CD4-positive, alpha-beta memory T cell (primary cell): Measurements from ENCODE around the gene CARM1. TPM values are rescaled to one million over a fixed set of nuclear protein-coding genes. Genes with fewer than 3 reads are reported as not detected.
"Not testable (repeated sequence)": the region's sequence is repeated elsewhere in the genome, so short reads cannot be mapped to it uniquely, and the experiment has no call there.

ENCODE experiments used
- CTCF ChIA-PET: fragments of 350-600 bp; sonication (Branson Sonifier 250); formaldehyde crosslinking; loops from one replicate; lab custom pipeline; 2021; ENCODE audit warnings: inconsistent platforms; ENCODE audit not compliant: partially characterized antibody; lab: Charles Lee
- POLR2A ChIA-PET: fragments of 350-600 bp; sonication (Branson Sonifier 250); formaldehyde crosslinking; loops from one replicate; lab custom pipeline; 2021; ENCODE audit not compliant: partially characterized antibody; lab: Charles Lee
- DNase-seq, 5 donors: peaks; one replicate each; pipeline versions ENCODE4 v3.0.0 to v3.0.0-alpha.2; 2020 to 2022; ENCODE audit warnings: mixed read lengths in 1 of 5
- H3K27ac ChIP-seq: one replicate; pipeline ENCODE4 v1.7.0; 2013; ENCODE audit warnings: low read depth, low read length
- H3K27me3 ChIP-seq: 2 replicates; pipeline ENCODE4 v1.7.0; 2013; ENCODE audit warnings: mild to moderate bottlenecking, low read length, moderate library complexity; ENCODE audit not compliant: insufficient read depth
- H3K36me3 ChIP-seq: 2 replicates; pipeline ENCODE4 v1.7.0; 2013; ENCODE audit warnings: mild to moderate bottlenecking, low read length, moderate library complexity; ENCODE audit not compliant: insufficient read depth
- H3K4me1 ChIP-seq: 2 replicates; pipeline ENCODE4 v1.7.0; 2013; ENCODE audit warnings: mild to moderate bottlenecking, low read length, moderate library complexity; ENCODE audit not compliant: insufficient read depth
- H3K4me3 ChIP-seq, 2 donors: one replicate each; pipeline ENCODE4 v1.7.0; 2013; ENCODE audit warnings: low read length in 2 of 2, mild to moderate bottlenecking in 1 of 2
- H3K9me3 ChIP-seq, 2 donors: one replicate each; pipeline ENCODE4 v1.7.0; 2013; ENCODE audit warnings: low read length in 2 of 2, control low read depth in 1 of 2; ENCODE audit not compliant: control insufficient read depth in 1 of 2
- H3K27ac Mint-ChIP-seq, 7 donors: one replicate each; pipeline ENCODE4 v1.8.0; 2020 to 2021; ENCODE audit warnings: mixed read lengths in 7 of 7, mild to moderate bottlenecking in 6 of 7, inconsistent platforms in 3 of 7, moderate library complexity in 3 of 7
- H3K27me3 Mint-ChIP-seq, 2 donors: one replicate each; pipeline ENCODE4 v1.8.0; 2020 to 2021; ENCODE audit warnings: mixed read lengths in 2 of 2
- H3K36me3 Mint-ChIP-seq, 2 donors: one replicate each; pipeline ENCODE4 v1.8.0; 2020 to 2021; ENCODE audit warnings: mixed read lengths in 2 of 2, inconsistent platforms in 1 of 2, mild to moderate bottlenecking in 1 of 2
- H3K4me1 Mint-ChIP-seq, 4 donors: one replicate each; pipeline ENCODE4 v1.8.0; 2020 to 2021; ENCODE audit warnings: mixed read lengths in 4 of 4, mild to moderate bottlenecking in 1 of 4
- H3K4me3 Mint-ChIP-seq, 8 donors: one replicate each; pipeline ENCODE4 v1.8.0; 2020 to 2021; ENCODE audit warnings: mixed read lengths in 8 of 8, mild to moderate bottlenecking in 7 of 8, moderate library complexity in 6 of 8, inconsistent platforms in 3 of 8
- H3K9me3 Mint-ChIP-seq, 8 donors: one replicate each; pipeline ENCODE4 v1.8.0; 2020 to 2021; ENCODE audit warnings: mixed read lengths in 8 of 8, mild to moderate bottlenecking in 5 of 8, inconsistent platforms in 3 of 8, moderate library complexity in 1 of 8
- intact Hi-C: fragments of 100-400 bp; cut with micrococcal nuclease; formaldehyde crosslinking; loops from one replicate; pipeline ENCODE4 v1.15.1; 2023
- polyA plus RNA-seq, 2 donors: library from polyadenylated mRNA; unstranded; fragments of 300-500 nt; fragmentation: Illumina TruSeq; gene quantifications; one replicate each; pipeline ENCODE4 v1.2.3, GENCODE V29; 2021
- total RNA-seq, 2 experiments: library from RNA; stranded (reverse); gene quantifications; one replicate each; pipeline ENCODE4 v1.2.3, GENCODE V29; 2021

Gene CARM1
- total and polyA plus RNA-seq, 4 experiments from 2014 or later = 0.71 to 26.5 (median 13.5) TPM

DNA sequence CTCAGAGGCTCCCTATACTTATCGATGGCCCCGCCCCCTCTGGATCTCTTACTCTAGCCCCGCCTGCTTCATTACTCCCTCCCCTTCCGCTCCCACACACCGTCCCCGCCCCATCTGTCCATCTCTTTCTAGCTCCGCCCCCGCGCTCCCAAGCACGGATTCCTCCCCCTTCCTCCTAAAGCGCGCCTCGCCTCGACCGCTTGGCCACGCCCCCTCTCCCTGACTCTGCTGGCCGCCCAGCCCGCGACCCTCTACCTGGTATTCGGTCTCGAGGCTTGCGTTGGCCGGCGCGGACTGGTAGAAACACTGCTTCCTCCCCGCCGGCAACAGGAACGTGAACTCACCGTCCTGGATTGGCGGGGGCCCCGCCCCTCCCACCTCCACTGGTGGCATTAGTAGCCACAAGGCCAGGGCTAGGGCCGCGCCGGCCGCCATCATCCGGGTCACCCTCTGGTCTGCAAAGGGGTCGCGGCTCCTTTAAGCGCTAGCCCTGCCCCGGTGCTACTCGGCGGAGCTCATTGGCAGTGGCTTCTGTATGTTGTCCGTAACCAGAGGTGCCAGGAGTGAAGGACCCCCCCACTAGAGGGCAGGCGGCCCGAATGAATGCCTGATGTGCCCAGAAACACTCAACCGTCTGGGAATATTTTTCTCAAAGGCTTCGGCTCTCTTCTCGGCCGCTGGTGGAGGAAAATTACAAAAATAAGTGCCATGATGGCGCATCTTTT, 35.4 kb upstream of the CARM1 start, which contains the start of gene TMED1:
Gene TMED1 (minus strand): TSS at position 459 of the 725 bp plus-strand sequence. CDS start 21 bp downstream, at position 438.
- CTCF ChIA-PET = interaction anchor here (0.6 to 6.4 kb wide), 14 partner anchors 10 to 1782 kb away, joined by 3 to 67 read pairs (median 4); partner anchors contain the start of genes CARM1 and DNM2
- Mint-ChIP-seq H3K9me3 (peaks cover 2 to 16% (median 6%) of the 10 kb centered on the region in 8 donors), H3K27ac (peak within 1 kb of the TSS; percentile 99 to 100 (median 100)), H3K4me1 (peaks cover 9 to 21% (median 13%) of the 10 kb centered on the region in 4 donors), H3K4me3 (peak within 1 kb of the TSS; percentile 96 to 100 (median 98)), H3K36me3 (peaks cover 0 to 31% of the 10 kb centered on the region in 2 donors), H3K27me3 (no peaks in the 10 kb centered on the region)
- H3K4me3 ChIP-seq = peak within 1 kb of the TSS; percentile 64 to 89
- POLR2A ChIA-PET = interaction anchor here (0.6 to 2.5 kb wide), 30 partner anchors 9 to 1497 kb away, joined by 3 to 46 read pairs (median 4); partner anchors contain the start of genes CARM1, CCDC159, DNM2 and LDLR
- H3K9me3 ChIP-seq = no peaks in the 10 kb centered on the region
- DNase-seq = peak; percentile 94 to 95 (median 94)
- H3K36me3 ChIP-seq = no peaks in the 10 kb centered on the region
- peak within 1 kb of the TSS; percentile 95 for H3K27ac ChIP-seq
- intact Hi-C loops = loop anchor here (1.0 to 10.0 kb wide), 6 partner anchors 35 to 601 kb away; partner anchors contain the start of genes CARM1, CDKN2D, ILF3 and S1PR2
- no peaks in the 10 kb centered on the region for H3K27me3 ChIP-seq
- H3K4me1 ChIP-seq = peaks cover 17% of the 10 kb centered on the region

DNA sequence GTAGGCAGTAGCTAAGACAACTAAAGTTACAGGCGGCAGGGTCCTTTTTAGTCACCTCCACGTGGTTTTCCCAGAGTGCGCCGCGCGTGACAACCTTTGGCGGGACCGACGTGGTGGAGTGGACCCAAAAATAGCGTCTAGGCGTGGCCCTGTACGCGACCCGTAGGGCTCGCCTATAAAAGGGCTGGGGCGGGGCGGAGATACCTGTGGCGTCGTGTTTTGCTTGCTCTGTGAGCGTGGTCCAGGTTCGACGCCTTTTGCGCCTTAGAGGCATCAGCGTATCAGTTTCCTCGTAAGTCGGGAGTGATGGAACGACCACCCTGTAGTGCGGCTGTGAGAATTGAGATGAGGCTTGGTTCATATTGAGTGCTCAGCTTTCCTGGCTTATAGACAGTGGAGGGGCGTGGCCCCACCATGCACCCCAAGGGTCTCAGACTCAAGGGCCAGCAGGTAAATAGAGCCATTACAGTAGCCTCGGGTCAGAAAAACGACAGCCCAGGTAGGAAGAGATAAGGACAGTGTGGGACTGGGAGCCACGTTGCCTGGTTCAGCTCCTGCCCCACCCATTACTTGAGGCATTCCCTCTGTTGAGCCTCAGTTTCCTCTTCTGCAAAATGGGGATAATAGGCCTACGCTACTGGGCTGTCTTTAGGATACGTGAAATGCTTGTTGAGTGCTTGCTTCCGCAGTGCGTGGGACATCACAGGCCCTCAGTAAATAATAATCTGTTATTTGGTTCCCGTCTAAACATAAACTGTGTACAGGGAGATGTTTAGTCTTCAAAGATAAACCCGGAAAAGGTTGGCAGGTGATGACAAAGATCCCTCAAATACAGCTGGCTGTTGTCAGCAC, 34.6 kb upstream of the CARM1 start:
- Histone ChIP-seq H3K4me3 (peak overlapping the region; percentile 64 to 89), H3K36me3 (no peaks in the 10 kb centered on the region), H3K9me3 (no peaks in the 10 kb centered on the region), H3K27ac (peak overlapping the region; percentile 95), H3K27me3 (no peaks in the 10 kb centered on the region), H3K4me1 (peaks cover 17% of the 10 kb centered on the region)
- ChIA-PET POLR2A (interaction anchor here (0.8 to 2.5 kb wide), 23 partner anchors 10 to 269 kb away, joined by 3 to 46 read pairs (median 4); partner anchors contain the start of genes CARM1, DNM2, LDLR and QTRT1), CTCF (interaction anchor here (0.6 to 6.4 kb wide), 14 partner anchors 9 to 1972 kb away, joined by 3 to 67 read pairs (median 4); partner anchors contain the start of genes CARM1 and DNM2)
- DNase-seq = peak in 1 of 5 donors; percentile 86
- Mint-ChIP-seq H3K4me3 (peak overlapping the region; percentile 96 to 100 (median 98)), H3K27me3 (no peaks in the 10 kb centered on the region), H3K4me1 (peaks cover 9 to 21% (median 13%) of the 10 kb centered on the region in 4 donors), H3K27ac (peak overlapping the region; percentile 99 to 100 (median 100)), H3K9me3 (peaks cover 2 to 16% (median 6%) of the 10 kb centered on the region in 8 donors), H3K36me3 (peaks cover 0 to 25% of the 10 kb centered on the region in 2 donors)
- intact Hi-C loops = loop anchor here (1.0 to 10.0 kb wide), 5 partner anchors 35 to 602 kb away; partner anchors contain the start of genes CARM1, ILF3 and S1PR2

GRCh38 chr19:10837649-10838048, 33.7 kb upstream of the CARM1 start:
- peak overlapping the region in 1 of 7 donors; percentile 99 for H3K27ac Mint-ChIP-seq
- POLR2A ChIA-PET = interaction anchor here (2.2 to 2.5 kb wide), 2 partner anchors 21 to 119 kb away, joined by 4 to 46 read pairs; partner anchors contain the start of gene DNM2

DNA sequence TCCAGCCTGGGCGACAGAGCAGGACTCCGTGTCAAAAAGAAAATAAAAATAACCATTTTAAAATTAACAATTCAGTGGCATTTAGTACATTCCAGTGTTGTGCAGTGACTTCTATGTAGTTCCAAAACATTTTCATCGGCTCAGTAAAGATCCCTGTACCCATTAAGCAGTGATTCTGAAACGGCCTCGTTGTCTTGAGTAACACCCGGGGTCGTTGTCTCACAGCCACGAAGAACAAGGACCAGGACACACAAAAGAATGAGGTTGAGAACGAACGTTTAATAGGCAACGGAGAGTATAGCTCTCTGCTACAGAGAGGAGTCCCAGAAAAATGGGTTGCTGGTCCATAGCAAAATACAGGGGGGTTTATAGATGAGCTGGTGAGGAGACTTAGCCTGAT, 33.0 kb upstream of the CARM1 start:
- peaks cover 17% of the 10 kb centered on the region for H3K4me1 ChIP-seq
- H3K9me3 Mint-ChIP-seq = peaks cover 2 to 16% (median 6%) of the 10 kb centered on the region in 8 donors
- intact Hi-C loops = loop anchor here (10.0 kb wide), 1 partner anchor 604 kb away; the partner anchor contains the start of gene S1PR2
- no peaks in the 10 kb centered on the region for H3K9me3 ChIP-seq
- H3K4me1 Mint-ChIP-seq = peaks cover 9 to 21% (median 13%) of the 10 kb centered on the region in 4 donors
- no peak for DNase-seq
- peak overlapping the region in 2 of 7 donors; percentile 22 to 52 for H3K27ac Mint-ChIP-seq
- no peak overlapping the region for H3K27ac ChIP-seq
- H3K4me3 ChIP-seq = no peak overlapping the region
- no peak overlapping the region for H3K4me3 Mint-ChIP-seq
- H3K36me3 Mint-ChIP-seq = peaks cover 0 to 15% of the 10 kb centered on the region in 2 donors
- CTCF ChIA-PET = interaction anchor here (0.8 to 6.4 kb wide), 3 partner anchors 26 to 122 kb away, joined by 3 to 67 read pairs (median 4); no protein-coding TSS in a partner anchor
- H3K36me3 ChIP-seq = no peaks in the 10 kb centered on the region
- H3K27me3 Mint-ChIP-seq = no peaks in the 10 kb centered on the region
- no peaks in the 10 kb centered on the region for H3K27me3 ChIP-seq
- POLR2A ChIA-PET = interaction anchor here (1.1 kb wide), 1 partner anchor 120 kb away, joined by 4 read pairs; no protein-coding TSS in a partner anchor

More at GRCh38 chr19:10837649-10838048, 33.7 kb upstream of the CARM1 start:
- not testable (repeated sequence) for H3K9me3 ChIP-seq, H3K27ac ChIP-seq, H3K4me3 ChIP-seq, H3K4me3 Mint-ChIP-seq, H3K27me3 Mint-ChIP-seq, H3K27me3 ChIP-seq, DNase-seq, H3K36me3 ChIP-seq
- intact Hi-C loops = loop anchor here (10.0 kb wide), 1 partner anchor 603 kb away; the partner anchor contains the start of gene S1PR2
- peaks cover 17% of the 10 kb centered on the region for H3K4me1 ChIP-seq
- peaks cover 0 to 21% of the 10 kb centered on the region in 2 donors for H3K36me3 Mint-ChIP-seq
- CTCF ChIA-PET = interaction anchor here (1.3 to 6.4 kb wide), 4 partner anchors 9 to 121 kb away, joined by 4 to 67 read pairs (median 6); no protein-coding TSS in a partner anchor
- peaks cover 2 to 16% (median 6%) of the 10 kb centered on the region in 8 donors for H3K9me3 Mint-ChIP-seq
- peaks cover 9 to 21% (median 13%) of the 10 kb centered on the region in 4 donors for H3K4me1 Mint-ChIP-seq

- H3K4me3 ChIP-seq = no peak overlapping the region
- H3K9me3 ChIP-seq = no peaks in the 10 kb centered on the region
- H3K4me1 ChIP-seq = peaks cover 17% of the 10 kb centered on the region
- H3K27ac Mint-ChIP-seq = peak overlapping the region in 2 of 7 donors; percentile 22 to 84
- ChIA-PET CTCF (interaction anchor here (1.0 to 6.4 kb wide), 2 partner anchors 16 to 25 kb away, joined by 4 to 67 read pairs; no protein-coding TSS in a partner anchor), POLR2A (interaction anchor here (1.1 kb wide), 1 partner anchor 121 kb away, joined by 4 read pairs; no protein-coding TSS in a partner anchor)
- no peak overlapping the region for H3K27ac ChIP-seq
- H3K27me3 ChIP-seq = no peaks in the 10 kb centered on the region
- DNase-seq = no peak
- intact Hi-C loops = loop anchor here (10.0 kb wide), 1 partner anchor 605 kb away; the partner anchor contains the start of gene S1PR2
- H3K4me1 Mint-ChIP-seq = peaks cover 9 to 21% (median 13%) of the 10 kb centered on the region in 4 donors
- no peaks in the 10 kb centered on the region for H3K27me3 Mint-ChIP-seq
- no peak overlapping the region for H3K4me3 Mint-ChIP-seq
- H3K9me3 Mint-ChIP-seq = peaks cover 2 to 16% (median 6%) of the 10 kb centered on the region in 8 donors
- H3K36me3 Mint-ChIP-seq = peaks cover 0 to 13% of the 10 kb centered on the region in 2 donors
- H3K36me3 ChIP-seq = no peaks in the 10 kb centered on the region
These were observed 32.0 kb upstream of the CARM1 start for GRCh38 chr19:10839114-10840050.
